Superior temporal gyrus (tissue), 1 donor: Measurements from ENCODE around the gene NAA30.

ENCODE experiments used
- DNase-seq: peaks from one replicate; pipeline ENCODE4 v3.0.0-alpha.2; 2016; ENCODE audit errors: extremely low spot score

Gene NAA30

GRCh38 chr14:57392830-57393229 lies 2.4 kb downstream of the NAA30 start:
- no peak for DNase-seq

DNA sequence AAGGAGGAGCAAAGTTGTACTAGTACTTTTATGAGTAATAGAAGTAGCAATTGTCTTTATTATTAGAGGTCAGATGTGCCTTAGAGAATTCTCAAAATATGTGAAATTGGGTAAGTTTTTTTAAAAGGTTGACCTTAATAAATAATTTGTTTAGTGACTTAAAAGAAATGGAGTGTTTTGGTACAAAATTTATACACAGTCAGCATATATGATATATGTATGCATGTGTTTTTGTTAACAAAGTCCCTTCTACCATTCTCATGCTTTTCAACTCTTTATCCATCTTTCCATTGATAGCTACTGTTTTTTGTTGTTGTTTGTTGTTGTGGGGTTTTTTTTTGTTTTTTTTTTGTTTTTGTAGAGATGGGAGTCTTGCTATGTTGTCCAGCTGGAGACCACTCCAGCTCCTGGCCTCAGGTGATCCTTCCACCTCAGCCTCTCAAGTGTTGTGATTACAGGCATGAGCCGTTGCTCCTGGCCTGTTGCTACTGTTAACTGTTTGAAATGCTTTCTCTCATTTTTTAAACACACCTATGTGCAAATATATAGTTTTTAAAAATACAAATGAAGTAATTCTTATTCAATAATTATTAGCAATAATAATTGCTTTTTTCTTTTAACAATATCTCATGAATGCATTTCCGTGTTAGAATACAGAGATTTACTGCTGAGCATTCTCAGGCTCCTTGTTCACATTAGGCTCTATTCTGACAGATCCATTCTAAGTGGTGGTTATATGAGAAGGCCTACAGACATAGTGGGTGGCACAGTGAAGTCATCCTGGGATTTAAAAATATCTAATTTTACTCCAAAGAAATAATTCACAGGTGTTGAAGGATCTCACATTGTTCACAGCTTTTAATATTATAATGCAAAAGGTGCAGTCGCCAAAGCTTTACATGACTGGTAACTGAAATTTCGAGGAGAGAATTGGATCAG lies 10.4 kb downstream of the NAA30 start:
- no peak for DNase-seq

- no peak for DNase-seq
These were observed 11.1 kb downstream of the NAA30 start for GRCh38 chr14:57401501-57401900.

GRCh38 chr14:57402173-57402852 lies 11.9 kb downstream of the NAA30 start:
- no peak for DNase-seq

DNA sequence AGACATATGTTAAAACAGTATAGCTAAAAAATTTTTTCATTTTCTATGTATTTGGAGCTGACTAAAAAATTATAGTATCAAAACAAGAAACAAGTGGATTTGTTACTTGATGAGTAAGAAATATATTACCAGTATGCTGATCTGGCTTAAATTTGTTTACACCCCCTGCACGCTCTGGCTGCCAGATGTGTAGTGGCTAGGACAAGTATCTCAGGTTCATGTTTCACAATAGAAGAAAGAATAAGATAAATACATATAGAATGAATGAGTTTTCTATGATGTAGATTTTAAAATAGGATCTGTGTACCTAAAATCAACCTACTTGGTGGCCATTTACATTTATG lies 13.1 kb downstream of the NAA30 start:
- no peak for DNase-seq

DNA sequence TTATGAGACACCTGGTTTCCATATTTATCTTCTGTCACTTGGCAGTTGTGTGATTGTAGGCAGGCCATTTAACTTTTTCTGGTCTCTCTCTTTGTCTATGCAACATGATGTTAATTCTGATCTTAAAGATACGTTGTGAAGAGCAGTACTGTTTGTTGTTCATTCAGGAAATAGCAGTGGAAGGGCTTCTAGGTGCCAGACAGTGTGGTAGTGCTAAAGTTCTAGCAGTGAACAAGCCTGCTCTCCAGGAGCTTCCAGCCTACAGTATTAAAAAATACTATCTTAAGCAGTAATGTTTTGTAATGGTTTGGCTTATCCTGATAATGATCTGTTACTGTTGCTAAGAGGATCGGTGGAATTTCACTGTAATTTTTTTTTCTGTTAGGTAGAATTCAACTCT lies 15.2 kb downstream of the NAA30 start:
- no peak for DNase-seq

DNA sequence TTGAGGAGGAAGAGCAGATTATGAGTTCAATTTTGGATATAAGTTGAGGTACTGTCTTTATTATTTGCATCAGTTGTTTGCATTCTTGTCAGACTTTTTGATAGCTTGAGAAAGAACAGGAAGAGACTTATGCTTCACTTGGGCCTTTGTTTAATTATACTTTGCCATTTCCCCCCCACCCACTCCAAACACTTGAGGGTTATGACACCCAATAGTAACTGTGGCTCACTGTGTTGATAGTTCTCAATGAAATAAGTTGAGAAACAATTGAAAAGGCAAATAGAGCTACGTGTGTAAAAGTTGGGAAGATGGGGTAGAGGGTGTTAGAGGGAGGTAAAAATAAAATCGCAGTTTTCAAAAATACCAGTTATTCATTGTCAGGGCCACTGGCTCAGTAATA lies 17.7 kb downstream of the NAA30 start:
- no peak for DNase-seq

DNA sequence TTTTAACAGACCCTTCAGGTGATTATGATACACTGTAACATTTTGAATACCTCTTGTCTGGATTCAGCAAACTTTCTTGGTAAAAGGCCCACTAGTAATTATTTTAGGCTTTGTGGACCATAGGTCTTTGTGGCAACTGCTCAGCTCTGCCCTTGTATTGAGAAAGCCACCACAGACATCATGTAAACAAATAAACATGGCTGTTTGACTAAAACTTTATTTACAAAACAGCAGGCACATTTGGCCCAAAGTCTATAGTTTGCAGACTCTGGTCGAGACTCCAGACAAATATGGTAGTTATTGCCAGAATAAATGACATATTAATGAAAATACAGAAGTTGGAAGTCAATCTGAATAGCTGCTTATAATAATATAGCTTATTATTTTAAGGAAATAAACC lies 18.2 kb downstream of the NAA30 start:
- DNase-seq: no peak

DNA sequence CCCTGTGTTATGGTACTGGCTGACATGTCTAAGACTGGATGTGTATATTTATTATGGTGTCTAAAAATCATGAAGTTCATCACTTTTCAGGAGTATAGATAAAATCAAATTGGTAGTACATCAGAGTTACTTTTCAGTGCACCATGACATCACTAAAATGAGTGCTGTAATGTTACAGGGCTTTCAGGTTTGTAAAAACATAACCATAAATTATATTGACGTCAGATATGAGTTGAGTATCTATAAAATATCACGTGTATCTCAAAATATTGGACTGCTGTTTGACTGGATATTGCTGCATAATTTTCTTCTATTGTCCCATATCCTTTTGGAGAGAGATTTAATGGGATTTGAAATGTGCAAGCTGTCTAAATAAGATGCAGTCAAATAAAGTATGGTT lies 22.0 kb downstream of the NAA30 start:
- DNase-seq: no peak

GRCh38 chr14:57413849-57414248 lies 23.5 kb downstream of the NAA30 start:
- DNase-seq: no peak

- no peak for DNase-seq
These were observed 26.8 kb downstream of the NAA30 start for GRCh38 chr14:57417228-57417627.

DNA sequence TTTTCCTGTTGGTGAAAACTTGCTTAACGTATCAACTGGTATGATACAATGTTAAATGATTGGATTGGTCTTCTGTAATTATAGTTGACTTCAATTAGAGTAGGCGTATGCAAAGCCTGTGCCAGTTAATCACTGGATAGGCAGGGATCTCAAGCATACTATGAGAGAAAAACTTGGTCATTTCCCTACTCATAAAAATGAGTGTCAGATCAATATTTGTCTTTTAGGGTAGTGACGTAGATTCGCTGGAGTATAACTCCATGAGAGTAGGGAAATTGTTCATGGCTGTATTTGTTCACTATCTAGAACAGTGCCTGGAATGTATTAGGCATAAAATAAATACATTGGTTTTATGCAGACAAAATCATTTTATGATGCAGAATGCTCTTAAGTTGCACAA lies 28.6 kb downstream of the NAA30 start:
- DNase-seq: no peak

- DNase-seq: no peak
These were observed 29.6 kb downstream of the NAA30 start for GRCh38 chr14:57420033-57420432.

DNA sequence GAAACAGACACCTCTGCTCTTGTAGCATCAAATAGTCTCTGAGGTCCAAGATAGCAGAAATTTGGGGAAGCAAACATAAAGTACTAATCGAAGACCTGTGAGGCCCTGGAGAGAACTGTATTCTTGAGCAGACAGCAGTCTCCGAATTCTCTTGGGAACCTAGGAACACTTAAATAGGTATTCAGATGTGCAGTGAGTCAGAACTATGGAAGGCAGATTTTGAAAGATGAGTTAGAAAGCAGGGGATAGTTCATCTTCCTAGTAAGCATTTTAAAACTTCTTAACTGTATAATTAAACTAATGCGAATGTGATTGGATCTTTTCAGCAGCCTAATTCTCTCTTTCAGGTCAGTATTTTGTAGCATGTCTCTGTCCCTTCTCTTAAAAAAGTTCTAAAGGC lies 30.6 kb downstream of the NAA30 start:
- no peak for DNase-seq

- DNase-seq: no peak
These were observed 45.5 kb downstream of the NAA30 start for GRCh38 chr14:57435923-57436322.

DNA sequence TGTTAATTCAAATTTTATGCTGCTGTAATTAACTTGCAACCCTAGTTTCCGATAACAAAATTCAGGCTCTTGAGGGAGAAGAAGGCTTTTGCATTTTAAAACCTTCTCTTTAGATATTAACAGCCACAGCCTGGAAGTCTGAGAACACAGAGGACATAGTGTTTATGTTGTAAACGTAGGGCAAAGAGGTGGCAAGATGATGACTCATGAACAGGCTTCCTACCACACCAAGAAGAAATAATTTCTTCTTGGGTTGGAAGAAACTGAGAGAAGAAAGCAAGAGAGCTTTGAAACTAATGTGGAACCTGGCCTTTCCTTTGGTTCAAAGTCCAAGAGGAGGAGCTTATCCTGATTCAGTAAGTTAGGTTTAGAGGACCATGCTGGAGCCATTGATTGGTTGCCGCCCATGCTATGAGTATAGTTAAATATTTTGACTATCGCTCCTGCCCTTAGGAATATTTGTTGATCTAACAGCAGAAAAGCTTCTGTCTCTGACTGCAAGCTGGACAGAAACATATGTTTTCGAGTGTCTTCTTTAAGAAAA lies 71.5 kb downstream of the NAA30 start:
- no peak for DNase-seq

DNA sequence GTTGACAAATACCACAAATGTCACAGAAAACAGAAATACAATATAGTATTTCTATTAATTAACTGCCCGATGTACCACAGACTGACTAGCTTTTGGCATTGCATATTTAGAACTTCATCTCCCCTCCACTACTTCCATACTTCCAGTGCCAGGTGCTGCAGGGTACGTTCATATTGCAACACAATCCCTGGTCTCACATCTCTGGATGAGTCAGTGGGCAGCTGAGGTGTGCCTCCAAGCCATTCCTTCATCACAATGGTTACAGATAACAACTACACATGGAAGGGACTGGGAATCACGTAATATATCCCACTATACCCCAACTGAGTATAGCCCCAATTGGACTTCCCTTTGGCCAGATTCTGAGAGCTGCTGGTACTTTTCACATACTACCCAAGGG lies 72.2 kb downstream of the NAA30 start:
- DNase-seq: no peak

DNA sequence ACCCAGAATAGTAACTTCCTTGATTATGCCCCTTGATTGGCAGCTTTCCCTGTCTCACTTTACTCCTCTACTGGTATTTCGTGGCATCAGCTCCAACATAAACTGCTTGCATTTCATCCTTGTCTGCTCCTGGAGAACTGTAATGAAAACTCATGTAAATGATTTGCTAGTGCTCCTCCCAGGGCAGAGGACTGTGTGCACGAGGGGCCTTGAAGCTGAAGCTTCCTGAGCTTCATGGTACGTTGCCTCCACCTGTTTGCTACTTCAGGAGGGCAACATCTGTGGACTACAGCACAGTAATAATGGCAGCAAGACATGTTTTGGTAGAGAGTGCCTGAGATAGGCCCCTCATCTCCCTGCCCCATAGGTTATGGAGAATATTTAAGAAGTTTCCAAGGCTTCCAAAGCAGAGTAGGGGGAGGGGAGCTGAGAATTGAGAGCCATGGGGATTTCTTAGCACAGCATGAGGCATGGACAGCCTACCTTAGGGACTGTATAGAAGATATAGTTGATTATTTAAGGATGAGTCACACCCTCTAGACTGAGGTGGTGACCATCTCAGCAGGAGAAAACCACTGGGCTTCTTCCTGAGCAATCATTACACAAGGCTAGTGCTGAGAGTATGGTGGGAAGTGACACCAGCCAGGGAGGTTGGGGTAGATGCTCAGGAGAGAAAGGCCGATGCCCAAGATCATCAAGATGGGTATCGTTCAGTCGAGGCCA lies 73.8 kb downstream of the NAA30 start:
- DNase-seq: no peak
